GM23338 (cell line): Measurements from ENCODE around the gene NUP88.

Experiments
- CREB1 ChIP-seq: fragments of 250-450 bp; sonication (Bioruptor Pico); IDR thresholded peaks from 2 replicates; pipeline ENCODE4 v1.5.0; 2020; ENCODE audit warnings: low read depth, mild to moderate bottlenecking, moderate library complexity
- EZH2 ChIP-seq: fragments of 200-600 bp; sonication (generic); IDR thresholded peaks from one replicate; pipeline ENCODE4 v1.8.0; 2017; ENCODE audit warnings: antibody characterized with exemption, mild to moderate bottlenecking, low read depth; ENCODE audit not compliant: unreplicated experiment
- EZH2phosphoT487 ChIP-seq: fragments of 200-600 bp; sonication (generic); IDR thresholded peaks from one replicate; pipeline ENCODE4 v1.8.1; 2018; ENCODE audit warnings: antibody characterized with exemption; ENCODE audit not compliant: unreplicated experiment
- TF ChIP-seq, protein P1 (sequence below), 2 experiments: fragments of 200-600 bp in 1 of 2; sonication (generic) in 1 of 2; conservative IDR thresholded peaks; 2 replicates each; pipeline versions ENCODE4 v1.5.1 to v1.6.1; 2016 to 2017; ENCODE audit warnings: antibody characterized with exemption in 2 of 2, low read depth in 2 of 2, mild to moderate bottlenecking in 2 of 2, moderate library complexity in 1 of 2
- TF ChIP-seq, protein P2 (sequence below): IDR thresholded peaks from one replicate; pipeline ENCODE4 v1.6.1; 2018; ENCODE audit warnings: antibody characterized with exemption; ENCODE audit not compliant: unreplicated experiment

DNA sequence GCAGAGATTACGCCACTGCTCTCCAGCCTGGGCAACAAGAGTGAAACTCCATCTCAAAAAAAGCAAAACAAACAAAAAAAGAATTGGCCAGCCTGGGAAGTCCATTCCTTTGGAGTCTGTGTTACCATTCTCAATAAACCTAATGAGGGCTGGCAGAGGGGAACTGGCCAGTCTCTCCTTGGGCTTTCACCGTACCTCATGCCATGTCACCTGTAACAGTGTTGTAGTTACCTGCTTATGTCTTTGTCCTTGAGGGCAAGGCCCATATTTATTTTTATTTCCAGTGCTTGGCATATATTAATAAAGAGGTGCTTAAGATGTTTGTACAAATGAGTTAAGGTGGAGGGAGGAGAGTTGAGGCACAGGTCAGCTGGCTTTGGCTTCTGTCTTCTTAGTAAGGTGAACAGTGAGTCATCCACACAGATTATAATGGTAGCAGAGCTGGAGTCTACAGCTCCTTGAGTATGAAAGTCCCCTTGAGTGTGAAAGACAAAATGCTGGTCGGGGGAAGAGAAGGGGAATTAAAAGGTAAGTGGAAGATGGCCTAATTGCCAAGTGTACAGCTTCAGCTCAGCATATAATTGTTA, 11.0 kb upstream of the NUP88 start:
- TF ChIP-seq EZH2 (no peak), EZH2phosphoT487 (no peak), CREB1 (no peak)
- TF ChIP-seq, protein P1, sequence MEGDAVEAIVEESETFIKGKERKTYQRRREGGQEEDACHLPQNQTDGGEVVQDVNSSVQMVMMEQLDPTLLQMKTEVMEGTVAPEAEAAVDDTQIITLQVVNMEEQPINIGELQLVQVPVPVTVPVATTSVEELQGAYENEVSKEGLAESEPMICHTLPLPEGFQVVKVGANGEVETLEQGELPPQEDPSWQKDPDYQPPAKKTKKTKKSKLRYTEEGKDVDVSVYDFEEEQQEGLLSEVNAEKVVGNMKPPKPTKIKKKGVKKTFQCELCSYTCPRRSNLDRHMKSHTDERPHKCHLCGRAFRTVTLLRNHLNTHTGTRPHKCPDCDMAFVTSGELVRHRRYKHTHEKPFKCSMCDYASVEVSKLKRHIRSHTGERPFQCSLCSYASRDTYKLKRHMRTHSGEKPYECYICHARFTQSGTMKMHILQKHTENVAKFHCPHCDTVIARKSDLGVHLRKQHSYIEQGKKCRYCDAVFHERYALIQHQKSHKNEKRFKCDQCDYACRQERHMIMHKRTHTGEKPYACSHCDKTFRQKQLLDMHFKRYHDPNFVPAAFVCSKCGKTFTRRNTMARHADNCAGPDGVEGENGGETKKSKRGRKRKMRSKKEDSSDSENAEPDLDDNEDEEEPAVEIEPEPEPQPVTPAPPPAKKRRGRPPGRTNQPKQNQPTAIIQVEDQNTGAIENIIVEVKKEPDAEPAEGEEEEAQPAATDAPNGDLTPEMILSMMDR (conservative IDR thresholded peaks at IDR 0.05; ENCODE audit: low read depth in 2 of 2): no peak
- TF ChIP-seq, protein P2, sequence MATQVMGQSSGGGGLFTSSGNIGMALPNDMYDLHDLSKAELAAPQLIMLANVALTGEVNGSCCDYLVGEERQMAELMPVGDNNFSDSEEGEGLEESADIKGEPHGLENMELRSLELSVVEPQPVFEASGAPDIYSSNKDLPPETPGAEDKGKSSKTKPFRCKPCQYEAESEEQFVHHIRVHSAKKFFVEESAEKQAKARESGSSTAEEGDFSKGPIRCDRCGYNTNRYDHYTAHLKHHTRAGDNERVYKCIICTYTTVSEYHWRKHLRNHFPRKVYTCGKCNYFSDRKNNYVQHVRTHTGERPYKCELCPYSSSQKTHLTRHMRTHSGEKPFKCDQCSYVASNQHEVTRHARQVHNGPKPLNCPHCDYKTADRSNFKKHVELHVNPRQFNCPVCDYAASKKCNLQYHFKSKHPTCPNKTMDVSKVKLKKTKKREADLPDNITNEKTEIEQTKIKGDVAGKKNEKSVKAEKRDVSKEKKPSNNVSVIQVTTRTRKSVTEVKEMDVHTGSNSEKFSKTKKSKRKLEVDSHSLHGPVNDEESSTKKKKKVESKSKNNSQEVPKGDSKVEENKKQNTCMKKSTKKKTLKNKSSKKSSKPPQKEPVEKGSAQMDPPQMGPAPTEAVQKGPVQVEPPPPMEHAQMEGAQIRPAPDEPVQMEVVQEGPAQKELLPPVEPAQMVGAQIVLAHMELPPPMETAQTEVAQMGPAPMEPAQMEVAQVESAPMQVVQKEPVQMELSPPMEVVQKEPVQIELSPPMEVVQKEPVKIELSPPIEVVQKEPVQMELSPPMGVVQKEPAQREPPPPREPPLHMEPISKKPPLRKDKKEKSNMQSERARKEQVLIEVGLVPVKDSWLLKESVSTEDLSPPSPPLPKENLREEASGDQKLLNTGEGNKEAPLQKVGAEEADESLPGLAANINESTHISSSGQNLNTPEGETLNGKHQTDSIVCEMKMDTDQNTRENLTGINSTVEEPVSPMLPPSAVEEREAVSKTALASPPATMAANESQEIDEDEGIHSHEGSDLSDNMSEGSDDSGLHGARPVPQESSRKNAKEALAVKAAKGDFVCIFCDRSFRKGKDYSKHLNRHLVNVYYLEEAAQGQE: no peak
